Suprapubic skin (tissue), 4 donors: Measurements from ENCODE around the gene SAP25. TPM values are rescaled to one million over a fixed set of nuclear protein-coding genes. Genes with fewer than 3 reads are reported as not detected.
A peak's percentile ranks its signal among the peaks of the same experiment; 100 is the strongest.

ENCODE experiments used
- DNase-seq, 2 donors: peaks; one replicate each; pipeline ENCODE4 v3.0.0-alpha.2; 2019; ENCODE audit warnings: low spot score in 2 of 2
- H3K27ac ChIP-seq: fragments of 200-600 bp; sonication (generic); one replicate; pipeline ENCODE4 v1.5.1; 2019
- H3K27me3 ChIP-seq: fragments of 200-600 bp; sonication (generic); one replicate; pipeline ENCODE4 v1.5.1; 2019
- H3K36me3 ChIP-seq: fragments of 200-600 bp; sonication (generic); one replicate; pipeline ENCODE4 v1.5.1; 2019
- H3K4me1 ChIP-seq: fragments of 200-600 bp; sonication (generic); one replicate; pipeline ENCODE4 v1.5.1; 2019
- H3K4me3 ChIP-seq: fragments of 200-600 bp; sonication (generic); one replicate; pipeline ENCODE4 v1.5.1; 2019; ENCODE audit warnings: mild to moderate bottlenecking
- H3K9me3 ChIP-seq: fragments of 200-600 bp; sonication (generic); one replicate; pipeline ENCODE4 v1.5.1; 2019
- CTCF ChIP-seq, 2 donors: fragments of 200-600 bp in 1 of 2; fragments of 450-650 bp in 1 of 2; sonication (generic) in 1 of 2; IDR thresholded peaks; one replicate each; pipeline ENCODE4 v1.5.1; 2016 to 2019; ENCODE audit warnings: antibody characterized with exemption in 2 of 2, mild to moderate bottlenecking in 1 of 2, moderate library complexity in 1 of 2
- EP300 ChIP-seq: sonication (generic); formaldehyde crosslinking; IDR thresholded peaks from one replicate; pipeline ENCODE4 v1.6.1; 2017; ENCODE audit warnings: antibody characterized with exemption
- POLR2A ChIP-seq, 2 donors: fragments of 450-650 bp; IDR thresholded peaks; one replicate each; pipeline ENCODE4 v1.6.1; 2017; ENCODE audit warnings: antibody characterized with exemption in 2 of 2, mild to moderate bottlenecking in 2 of 2, moderate library complexity in 2 of 2
- POLR2AphosphoS5 ChIP-seq, 3 donors: sonication (generic); formaldehyde crosslinking; IDR thresholded peaks; one replicate each; pipeline ENCODE4 v1.6.1; 2017; ENCODE audit warnings: antibody characterized with exemption in 3 of 3
- WGBS: methylation state at CpG from one replicate; pipeline ENCODE4 v1.1.5; 2018; 5-methylcytosine and 5-hydroxymethylcytosine counted together
- total RNA-seq, 4 donors: library from RNA; depleted of rRNA; stranded (reverse); fragments of >200 nt; gene quantifications; one replicate each; pipeline ENCODE4 v1.1.0, GENCODE V29; 2016

Gene SAP25
- total RNA-seq, 4 donors from 2014 or later = 2.7 to 3.8 TPM; not detected in 2

GRCh38 chr7:100613412-100614175 is 39.9 kb upstream of the SAP25 start:
- Histone ChIP-seq H3K4me3 (peak overlapping the region; percentile 90), H3K36me3 (no peaks in the 10 kb centered on the region), H3K4me1 (peaks cover 17% of the 10 kb centered on the region), H3K27ac (no peak overlapping the region), H3K27me3 (no peaks in the 10 kb centered on the region), H3K9me3 (no peaks in the 10 kb centered on the region)
- WGBS = 82% methylated on average over 5 of the region's 13 CpGs
- DNase-seq = no peak
- TF ChIP-seq EP300 = no peak
- TF ChIP-seq POLR2AphosphoS5 (IDR thresholded peaks at IDR 0.05) = no peak
- no peak for TF ChIP-seq POLR2A (IDR thresholded peaks at IDR 0.05)
- no peak for TF ChIP-seq CTCF (IDR thresholded peaks at IDR 0.05)

GRCh38 chr7:100612730-100613390 is 39.2 kb upstream of the SAP25 start:
- Histone ChIP-seq H3K4me1 (peaks cover 17% of the 10 kb centered on the region), H3K27ac (peak overlapping the region; percentile 91), H3K9me3 (no peaks in the 10 kb centered on the region), H3K4me3 (peak overlapping the region; percentile 90), H3K36me3 (no peaks in the 10 kb centered on the region), H3K27me3 (no peaks in the 10 kb centered on the region)
- TF ChIP-seq POLR2AphosphoS5 (IDR thresholded peaks at IDR 0.05) = no peak
- TF ChIP-seq POLR2A (IDR thresholded peaks at IDR 0.05) = no peak
- no peak for TF ChIP-seq EP300
- TF ChIP-seq CTCF (IDR thresholded peaks at IDR 0.05) = no peak
- WGBS = 0% methylated on average over 1 of the region's 29 CpGs
- no peak for DNase-seq

- no peaks in the 10 kb centered on the region for H3K27me3 ChIP-seq
- no peaks in the 10 kb centered on the region for H3K36me3 ChIP-seq
- DNase-seq = peak; percentile 99 to 100
- H3K4me3 ChIP-seq = peak within 1 kb of the TSS; percentile 90
- 1% methylated on average over 41 of the region's 61 CpGs for WGBS
- H3K4me1 ChIP-seq = peaks cover 17% of the 10 kb centered on the region
- H3K27ac ChIP-seq = peak within 1 kb of the TSS; percentile 91
- H3K9me3 ChIP-seq = no peaks in the 10 kb centered on the region
- TF ChIP-seq CTCF (IDR thresholded peaks at IDR 0.05) (no peak), POLR2AphosphoS5 (IDR thresholded peaks at IDR 0.05) (peak; percentile 37 to 97 (median 88)), POLR2A (IDR thresholded peaks at IDR 0.05) (peak in 1 of 2 donors; percentile 83), EP300 (no peak)
Measured at GRCh38 chr7:100611983-100612729, 38.5 kb upstream of the SAP25 start, which contains the start of gene MOSPD3. TSS of gene MOSPD3 (plus strand) at chr7:100612540. CDS start at chr7:100612792, 252 bp downstream.

GRCh38 chr7:100609958-100610357 is 36.3 kb upstream of the SAP25 start:
- WGBS = 95% methylated on average over 5 of the region's 5 CpGs
- TF ChIP-seq POLR2AphosphoS5 (IDR thresholded peaks at IDR 0.05) (no peak), EP300 (no peak), POLR2A (IDR thresholded peaks at IDR 0.05) (no peak), CTCF (IDR thresholded peaks at IDR 0.05) (no peak)

More at GRCh38 chr7:100609958-100610357, 36.3 kb upstream of the SAP25 start:
- H3K27me3 ChIP-seq = no peaks in the 10 kb centered on the region
- no peak overlapping the region for H3K4me3 ChIP-seq
- DNase-seq = no peak
- no peaks in the 10 kb centered on the region for H3K36me3 ChIP-seq
- peaks cover 26% of the 10 kb centered on the region for H3K4me1 ChIP-seq
- no peak overlapping the region for H3K27ac ChIP-seq
- no peaks in the 10 kb centered on the region for H3K9me3 ChIP-seq
